D721Med (cell line): ENCODE measurements around the gene SYT2.
"Not testable (repeated sequence)": the region's sequence is repeated elsewhere in the genome, so short reads cannot be mapped to it uniquely, and the experiment has no call there.

Experiments
- DNase-seq: peaks from one replicate; pipeline ENCODE4 v3.0.0; 2011; ENCODE audit warnings: low spot score; ENCODE audit not compliant: insufficient read length
- FAIRE-seq: peaks from 2 replicates; lab custom pipeline; 2011; peaks lifted over from hg19 to GRCh38; lab: Jason Lieb, UNC
- CTCF ChIP-seq: IDR thresholded peaks from 2 replicates; pipeline ENCODE4 v1.5.1; 2012; ENCODE audit warnings: mild to moderate bottlenecking, control low read depth; ENCODE audit not compliant: insufficient read depth; ENCODE audit errors: missing control alignments

SYT2 gene

GRCh38 chr1:202551683-202552082 is 158.6 kb downstream of the SYT2 start:
- no peak for FAIRE-seq
- no peak for TF ChIP-seq CTCF
- no peak for DNase-seq

GRCh38 chr1:202550088-202550487 is 160.2 kb downstream of the SYT2 start:
- not testable (repeated sequence) for DNase-seq, FAIRE-seq

- FAIRE-seq (no peak), DNase-seq (no peak)
- TF ChIP-seq CTCF, result no peak
Observed at GRCh38 chr1:202547215-202547614, 163.0 kb downstream of the SYT2 start.

- not testable (repeated sequence) for DNase-seq, FAIRE-seq
Observed at GRCh38 chr1:202546796-202547195, 163.5 kb downstream of the SYT2 start.

- not testable (repeated sequence) for FAIRE-seq, DNase-seq
Observed at GRCh38 chr1:202546377-202546776, 163.9 kb downstream of the SYT2 start.

GRCh38 chr1:202545647-202546303 is 164.5 kb downstream of the SYT2 start:
- FAIRE-seq, DNase-seq: not testable (repeated sequence)

GRCh38 chr1:202544766-202545449 is 165.3 kb downstream of the SYT2 start:
- not testable (repeated sequence) for FAIRE-seq, DNase-seq

- FAIRE-seq, DNase-seq: not testable (repeated sequence)
Observed at GRCh38 chr1:202543537-202543936, 166.7 kb downstream of the SYT2 start.

GRCh38 chr1:202542415-202542814 is 167.8 kb downstream of the SYT2 start:
- not testable (repeated sequence) for FAIRE-seq, DNase-seq

- DNase-seq, FAIRE-seq: not testable (repeated sequence)
Observed at GRCh38 chr1:202540858-202541257, 169.4 kb downstream of the SYT2 start.
